GM12873 (cell line): ENCODE data around the gene NAV2.

Experiments
- TF ChIP-seq, protein P1 (sequence below): IDR thresholded peaks from 2 replicates; pipeline ENCODE4 v1.5.1; 2012; ENCODE audit warnings: low read depth, mild to moderate bottlenecking, moderate library complexity, low read length, control low read depth; ENCODE audit not compliant: insufficient read depth; ENCODE audit errors: missing control alignments

Gene NAV2

GRCh38 chr11:19982774-19983495 is 270.3 kb downstream of the NAV2 start:
- TF ChIP-seq, protein P1, sequence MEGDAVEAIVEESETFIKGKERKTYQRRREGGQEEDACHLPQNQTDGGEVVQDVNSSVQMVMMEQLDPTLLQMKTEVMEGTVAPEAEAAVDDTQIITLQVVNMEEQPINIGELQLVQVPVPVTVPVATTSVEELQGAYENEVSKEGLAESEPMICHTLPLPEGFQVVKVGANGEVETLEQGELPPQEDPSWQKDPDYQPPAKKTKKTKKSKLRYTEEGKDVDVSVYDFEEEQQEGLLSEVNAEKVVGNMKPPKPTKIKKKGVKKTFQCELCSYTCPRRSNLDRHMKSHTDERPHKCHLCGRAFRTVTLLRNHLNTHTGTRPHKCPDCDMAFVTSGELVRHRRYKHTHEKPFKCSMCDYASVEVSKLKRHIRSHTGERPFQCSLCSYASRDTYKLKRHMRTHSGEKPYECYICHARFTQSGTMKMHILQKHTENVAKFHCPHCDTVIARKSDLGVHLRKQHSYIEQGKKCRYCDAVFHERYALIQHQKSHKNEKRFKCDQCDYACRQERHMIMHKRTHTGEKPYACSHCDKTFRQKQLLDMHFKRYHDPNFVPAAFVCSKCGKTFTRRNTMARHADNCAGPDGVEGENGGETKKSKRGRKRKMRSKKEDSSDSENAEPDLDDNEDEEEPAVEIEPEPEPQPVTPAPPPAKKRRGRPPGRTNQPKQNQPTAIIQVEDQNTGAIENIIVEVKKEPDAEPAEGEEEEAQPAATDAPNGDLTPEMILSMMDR: no peak

DNA sequence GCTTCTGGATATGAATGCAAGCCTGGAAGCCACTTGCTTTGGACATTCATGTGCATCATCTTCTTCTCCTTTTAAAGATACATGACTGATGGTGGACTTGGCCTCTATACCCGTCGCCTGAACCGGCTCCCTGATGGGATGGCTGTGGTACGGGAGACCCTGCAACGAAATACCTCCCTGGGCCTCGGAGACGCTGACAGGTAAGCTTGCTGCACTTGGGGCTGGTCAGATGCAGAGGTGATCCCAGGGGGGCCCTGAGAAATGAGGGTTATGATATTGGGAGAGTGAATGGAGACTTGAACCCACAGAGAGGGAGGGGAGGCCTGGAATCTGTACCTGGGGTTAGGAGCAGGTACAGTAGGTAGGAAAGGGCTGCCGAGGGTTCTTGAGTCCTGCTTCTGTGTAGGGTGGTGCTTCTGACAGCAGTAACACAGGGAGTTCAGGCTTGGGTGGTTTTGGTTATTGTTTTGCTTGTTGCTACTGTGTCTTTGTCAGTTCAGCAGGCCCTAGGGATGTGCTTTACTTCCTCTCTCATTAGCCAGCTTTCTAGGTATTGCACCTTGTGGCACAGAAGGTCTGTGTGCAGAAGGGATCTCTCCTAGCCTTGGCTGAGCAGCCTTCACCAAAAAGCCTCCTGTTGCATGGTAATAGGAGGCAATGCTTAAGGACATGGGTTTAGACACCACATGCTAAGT is 271.6 kb downstream of the NAV2 start:
- TF ChIP-seq, protein P1: no peak

DNA sequence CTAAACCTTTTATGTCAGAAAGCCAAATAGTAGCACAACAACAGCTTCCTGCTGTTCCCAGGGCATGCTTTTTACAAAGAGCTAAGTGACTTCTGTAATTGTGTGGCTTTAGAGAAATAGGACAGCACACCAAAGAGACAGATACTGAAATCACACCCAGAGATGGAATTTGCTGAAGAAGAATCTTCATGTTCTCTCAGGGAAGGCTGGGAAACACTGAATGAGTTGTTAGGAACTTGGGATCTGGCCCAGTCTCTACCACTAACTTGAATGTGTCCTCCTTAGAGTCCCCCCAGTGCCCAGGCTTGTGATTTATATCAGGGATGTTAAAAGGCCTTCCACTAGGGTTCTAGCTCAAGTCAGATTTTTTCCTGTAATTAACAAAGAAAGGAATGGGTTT is 272.5 kb downstream of the NAV2 start:
- TF ChIP-seq, protein P1: no peak

DNA sequence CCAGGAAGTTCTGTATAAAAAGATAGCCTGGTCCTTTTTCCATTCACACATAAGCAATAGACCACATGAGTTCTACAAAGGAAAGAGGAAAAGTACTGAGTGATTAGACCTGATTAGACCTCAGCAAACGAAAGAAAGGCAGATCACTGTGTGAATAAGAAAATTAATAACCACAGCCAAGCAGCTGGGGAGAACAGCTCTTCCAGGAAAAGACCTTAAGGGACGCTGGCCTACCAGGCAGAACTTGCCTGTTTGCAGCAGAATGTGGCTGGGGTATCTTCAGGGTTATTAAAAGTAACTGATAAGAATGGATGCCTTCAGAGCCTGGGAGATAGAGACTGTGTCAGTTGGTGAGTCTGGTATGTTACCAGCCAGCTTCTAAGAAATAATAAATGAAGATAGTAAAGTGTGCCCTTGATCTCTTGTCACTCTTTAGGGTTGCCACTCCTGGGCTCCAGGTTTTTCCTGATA is 274.7 kb downstream of the NAV2 start:
- TF ChIP-seq, protein P1: no peak

GRCh38 chr11:19988598-19988997 is 276.0 kb downstream of the NAV2 start:
- TF ChIP-seq, protein P1: no peak

- TF ChIP-seq, protein P1: no peak
Measured at GRCh38 chr11:19989191-19989590, 276.6 kb downstream of the NAV2 start.

DNA sequence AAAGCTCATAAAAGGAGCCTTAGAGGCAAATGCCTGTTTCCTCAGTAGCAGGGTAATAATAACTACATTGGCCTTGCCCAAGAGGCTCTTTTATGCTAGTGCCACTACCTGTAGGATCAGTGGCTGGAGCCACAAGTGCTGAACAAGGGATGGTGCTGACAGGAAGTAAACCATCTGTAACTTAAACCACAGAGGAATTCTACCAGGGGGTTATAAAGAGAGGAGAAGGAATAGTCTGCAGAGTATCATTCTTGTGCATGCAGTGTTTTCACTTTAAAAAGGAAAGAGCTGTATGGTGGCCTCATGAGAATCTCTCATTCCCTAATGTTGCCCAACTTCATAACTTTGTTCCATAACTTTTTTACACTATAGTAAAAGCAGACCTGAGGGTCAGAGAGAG is 279.5 kb downstream of the NAV2 start:
- TF ChIP-seq, protein P1: no peak
